KMS-11 (cell line): ENCODE results near the gene CCDC93.

Experiments used
- H2AFZ ChIP-seq: fragments of 200-600 bp; sonication (generic); 2 replicates; pipeline ENCODE4 v1.6.1; 2016; ENCODE audit warnings: antibody characterized with exemption, mixed run types, low read depth
- H3K27ac ChIP-seq: fragments of 200-600 bp; sonication (generic); 2 replicates; pipeline ENCODE4 v1.6.1; 2016; ENCODE audit warnings: mild to moderate bottlenecking, mixed run types
- H3K27me3 ChIP-seq: fragments of 200-600 bp; sonication (generic); 2 replicates; pipeline ENCODE4 v1.6.1; 2017; ENCODE audit warnings: mild to moderate bottlenecking, low read depth, mixed run types, moderate library complexity; ENCODE audit not compliant: insufficient read depth
- H3K36me3 ChIP-seq: fragments of 200-600 bp; sonication (generic); 2 replicates; pipeline ENCODE4 v1.6.1; 2017; ENCODE audit warnings: mild to moderate bottlenecking, mixed run types; ENCODE audit not compliant: insufficient read depth
- H3K4me1 ChIP-seq: fragments of 200-600 bp; sonication (generic); 2 replicates; pipeline ENCODE4 v1.6.1; 2016; ENCODE audit warnings: mild to moderate bottlenecking, low read depth, mixed run types; ENCODE audit not compliant: poor library complexity, severe bottlenecking
- H3K4me2 ChIP-seq: fragments of 200-600 bp; sonication (generic); 2 replicates; pipeline ENCODE4 v1.7.0; 2016; ENCODE audit warnings: mild to moderate bottlenecking, mixed run types
- H3K4me3 ChIP-seq: fragments of 200-600 bp; sonication (generic); IDR thresholded peaks from 2 replicates; pipeline ENCODE4 v1.6.1; 2017; ENCODE audit warnings: low read depth, low read length, mixed read lengths; ENCODE audit not compliant: insufficient read depth
- H3K79me2 ChIP-seq: fragments of 200-600 bp; sonication (generic); 2 replicates; pipeline ENCODE4 v1.6.1; 2016; ENCODE audit warnings: low read depth, mixed run types; ENCODE audit not compliant: insufficient read depth
- H3K9ac ChIP-seq: fragments of 200-600 bp; sonication (generic); 2 replicates; pipeline ENCODE4 v1.6.1; 2016; ENCODE audit warnings: mild to moderate bottlenecking, mixed run types
- H4K20me1 ChIP-seq: fragments of 200-600 bp; sonication (generic); 2 replicates; pipeline ENCODE4 v1.6.1; 2016; ENCODE audit warnings: mild to moderate bottlenecking, mixed run types; ENCODE audit not compliant: insufficient read depth
- TF ChIP-seq, protein P1 (sequence below): fragments of 200-600 bp; sonication (generic); conservative IDR thresholded peaks from 2 replicates; pipeline ENCODE4 v1.6.1; 2017; ENCODE audit warnings: low read depth, mild to moderate bottlenecking, antibody characterized with exemption, low read length, moderate library complexity, mixed read lengths

The CCDC93 gene

DNA sequence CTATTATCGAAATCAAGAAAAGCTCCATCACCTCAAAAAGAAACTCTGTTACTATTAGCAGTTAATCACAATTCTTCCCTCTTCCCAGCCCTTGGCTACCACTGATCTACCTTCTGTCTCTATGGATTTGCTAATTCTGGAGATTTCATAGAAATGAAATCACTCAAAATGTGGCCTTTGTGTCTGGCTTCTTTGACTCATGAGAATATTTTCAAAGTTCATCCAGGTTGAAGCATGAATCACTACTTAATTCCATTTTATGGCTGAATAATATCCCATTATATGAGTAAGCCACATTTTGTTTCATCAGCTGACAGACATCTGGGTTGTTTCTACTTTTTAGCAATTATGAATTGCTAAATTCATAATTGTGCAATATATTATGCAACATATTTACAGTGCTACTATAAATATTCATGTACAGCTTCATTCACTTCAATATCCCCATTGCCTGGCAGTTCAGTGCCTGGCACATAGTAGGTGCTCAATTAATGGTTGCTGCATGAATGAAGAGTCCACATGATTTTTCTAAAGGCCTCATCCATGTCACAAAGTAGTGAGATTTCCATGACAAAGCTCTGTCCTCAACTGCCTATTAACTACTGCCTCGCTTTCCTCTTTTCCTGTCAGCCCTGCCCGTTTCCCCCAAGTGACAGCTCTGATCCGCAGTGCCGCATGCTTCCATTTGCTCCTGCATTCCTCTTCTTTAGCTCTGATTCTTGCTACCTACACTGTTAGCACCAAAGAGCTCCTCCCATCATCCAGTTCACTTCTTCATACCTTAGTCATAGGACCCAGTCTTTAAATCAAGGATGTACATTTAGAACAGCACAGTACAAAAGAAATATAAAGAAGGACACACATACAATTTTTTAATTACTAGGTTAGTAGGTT is 32.8 kb downstream of the CCDC93 start:
- H3K4me2 ChIP-seq: no peak overlapping the region
- no peak overlapping the region for H3K4me3 ChIP-seq
- no peaks in the 10 kb centered on the region for H3K79me2 ChIP-seq
- H3K4me1 ChIP-seq: no peaks in the 10 kb centered on the region
- no peak overlapping the region for H3K9ac ChIP-seq
- H3K27me3 ChIP-seq: no peaks in the 10 kb centered on the region
- TF ChIP-seq, protein P1, sequence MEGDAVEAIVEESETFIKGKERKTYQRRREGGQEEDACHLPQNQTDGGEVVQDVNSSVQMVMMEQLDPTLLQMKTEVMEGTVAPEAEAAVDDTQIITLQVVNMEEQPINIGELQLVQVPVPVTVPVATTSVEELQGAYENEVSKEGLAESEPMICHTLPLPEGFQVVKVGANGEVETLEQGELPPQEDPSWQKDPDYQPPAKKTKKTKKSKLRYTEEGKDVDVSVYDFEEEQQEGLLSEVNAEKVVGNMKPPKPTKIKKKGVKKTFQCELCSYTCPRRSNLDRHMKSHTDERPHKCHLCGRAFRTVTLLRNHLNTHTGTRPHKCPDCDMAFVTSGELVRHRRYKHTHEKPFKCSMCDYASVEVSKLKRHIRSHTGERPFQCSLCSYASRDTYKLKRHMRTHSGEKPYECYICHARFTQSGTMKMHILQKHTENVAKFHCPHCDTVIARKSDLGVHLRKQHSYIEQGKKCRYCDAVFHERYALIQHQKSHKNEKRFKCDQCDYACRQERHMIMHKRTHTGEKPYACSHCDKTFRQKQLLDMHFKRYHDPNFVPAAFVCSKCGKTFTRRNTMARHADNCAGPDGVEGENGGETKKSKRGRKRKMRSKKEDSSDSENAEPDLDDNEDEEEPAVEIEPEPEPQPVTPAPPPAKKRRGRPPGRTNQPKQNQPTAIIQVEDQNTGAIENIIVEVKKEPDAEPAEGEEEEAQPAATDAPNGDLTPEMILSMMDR: no peak
- no peaks in the 10 kb centered on the region for H3K36me3 ChIP-seq
- no peak overlapping the region for H2AFZ ChIP-seq
- no peak overlapping the region for H3K27ac ChIP-seq
- no peaks in the 10 kb centered on the region for H4K20me1 ChIP-seq

DNA sequence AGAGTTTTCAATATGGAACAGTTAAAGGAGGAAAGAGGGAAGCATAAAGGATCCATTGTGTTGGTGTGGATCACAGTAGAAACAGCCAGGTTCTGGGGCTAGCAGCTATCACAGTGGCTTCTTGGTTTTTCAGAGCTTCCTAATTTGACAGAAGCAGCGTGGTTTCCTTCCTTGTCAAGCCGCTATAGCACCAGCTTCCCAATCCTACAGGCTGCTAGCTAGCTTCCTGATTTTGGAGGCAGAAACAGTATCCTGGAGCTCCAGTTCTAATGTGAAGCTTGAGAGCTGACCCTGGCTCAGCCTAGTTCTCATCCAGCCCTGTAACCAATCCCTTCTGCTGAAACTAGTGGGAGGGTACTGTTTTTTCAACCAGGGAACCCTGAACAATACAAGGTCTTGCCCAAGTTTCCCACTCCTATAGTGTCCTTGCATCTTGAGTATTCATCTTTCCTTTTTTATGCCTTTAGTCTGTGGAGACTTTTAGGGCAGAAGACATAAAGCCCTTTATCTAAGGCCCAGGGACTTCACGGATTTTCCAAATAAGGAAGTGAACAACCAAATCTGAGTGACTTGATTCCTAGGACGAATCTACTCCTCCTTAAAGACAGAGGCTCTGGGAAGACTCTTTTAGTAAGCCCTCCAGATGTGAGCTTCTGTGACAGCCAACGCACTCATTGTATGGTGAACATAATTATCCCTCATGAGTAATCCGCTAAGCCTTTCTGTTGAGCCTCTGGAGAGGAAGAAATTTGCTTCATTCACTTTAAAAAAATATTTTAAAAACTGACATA is 33.8 kb downstream of the CCDC93 start:
- Histone ChIP-seq H3K4me1 (no peaks in the 10 kb centered on the region), H3K27ac (no peak overlapping the region), H3K4me2 (no peak overlapping the region), H2AFZ (no peak overlapping the region), H3K36me3 (no peaks in the 10 kb centered on the region), H3K79me2 (no peaks in the 10 kb centered on the region), H4K20me1 (no peaks in the 10 kb centered on the region), H3K9ac (no peak overlapping the region), H3K27me3 (no peaks in the 10 kb centered on the region), H3K4me3 (no peak overlapping the region)
- TF ChIP-seq, protein P1: no peak

DNA sequence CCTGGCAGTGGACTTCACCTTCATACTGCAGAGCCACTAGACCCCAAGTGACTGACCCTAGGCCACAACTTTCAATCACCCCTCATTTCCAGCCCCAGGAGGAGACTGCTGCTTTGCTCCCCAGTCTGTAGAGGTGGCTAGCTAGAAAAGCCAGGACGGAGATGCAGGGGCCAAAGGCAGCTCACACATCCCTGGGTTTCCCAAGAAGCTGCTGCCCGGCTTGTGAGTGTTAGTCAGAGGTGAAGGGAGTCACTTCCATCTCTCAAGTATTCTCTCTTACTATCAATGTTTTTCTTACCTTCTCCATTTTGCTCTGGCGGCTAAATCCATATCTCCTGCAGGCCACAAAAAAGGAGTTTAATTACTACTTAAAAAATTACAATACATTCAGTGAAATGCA is 36.2 kb downstream of the CCDC93 start:
- Histone ChIP-seq H3K4me3 (no peak overlapping the region), H4K20me1 (no peaks in the 10 kb centered on the region), H3K36me3 (no peaks in the 10 kb centered on the region), H3K79me2 (no peaks in the 10 kb centered on the region), H3K27ac (no peak overlapping the region), H3K9ac (no peak overlapping the region), H3K27me3 (no peaks in the 10 kb centered on the region), H3K4me1 (no peaks in the 10 kb centered on the region), H3K4me2 (no peak overlapping the region), H2AFZ (no peak overlapping the region)
- TF ChIP-seq, protein P1: no peak

DNA sequence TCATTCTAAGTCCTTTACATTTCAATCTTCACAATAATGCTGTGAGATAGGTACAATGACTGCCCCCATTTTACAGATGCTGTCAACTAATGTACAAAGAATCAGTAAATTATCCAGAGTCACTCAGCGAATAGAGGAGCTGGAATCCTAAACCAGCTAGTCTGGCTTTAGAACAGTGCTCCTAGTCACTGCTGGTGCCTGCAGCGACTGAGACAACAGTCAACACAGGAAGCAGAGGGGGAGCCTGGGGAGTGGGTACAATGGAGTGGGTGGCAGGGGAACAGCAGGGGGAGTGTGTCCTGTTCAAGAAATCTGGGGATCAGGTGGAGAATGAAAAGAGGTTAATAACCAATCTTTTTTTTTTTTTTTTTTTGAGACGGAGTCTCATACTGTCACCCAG is 37.3 kb downstream of the CCDC93 start:
- Histone ChIP-seq H3K4me1 (no peaks in the 10 kb centered on the region), H3K4me3 (no peak overlapping the region), H3K27me3 (no peaks in the 10 kb centered on the region), H3K9ac (no peak overlapping the region), H3K4me2 (no peak overlapping the region), H3K79me2 (no peaks in the 10 kb centered on the region), H4K20me1 (no peaks in the 10 kb centered on the region), H3K36me3 (no peaks in the 10 kb centered on the region), H3K27ac (no peak overlapping the region), H2AFZ (no peak overlapping the region)
- TF ChIP-seq, protein P1: no peak
